ENCODE data around the gene DIO2.

The DIO2 gene

GRCh38 chr14:80211153-80212022, at the start of gene DIO2:
TSS of gene DIO2 (minus strand) at chr14:80211504. CDS start at chr14:80211472, 32 bp downstream.
- H3K4me1 Mint-ChIP-seq = no peaks in the 10 kb centered on the region
- no peak within 1 kb of the TSS for H3K4me3 Mint-ChIP-seq
- DNase-seq (ENCODE audit: low spot score in 2 of 2) (no peak), ATAC-seq (no peak)
- H3K27ac Mint-ChIP-seq = no peak within 1 kb of the TSS
- peaks cover 8% of the 10 kb centered on the region for H3K9me3 Mint-ChIP-seq
- H3K36me3 Mint-ChIP-seq = no peaks in the 10 kb centered on the region

DNA sequence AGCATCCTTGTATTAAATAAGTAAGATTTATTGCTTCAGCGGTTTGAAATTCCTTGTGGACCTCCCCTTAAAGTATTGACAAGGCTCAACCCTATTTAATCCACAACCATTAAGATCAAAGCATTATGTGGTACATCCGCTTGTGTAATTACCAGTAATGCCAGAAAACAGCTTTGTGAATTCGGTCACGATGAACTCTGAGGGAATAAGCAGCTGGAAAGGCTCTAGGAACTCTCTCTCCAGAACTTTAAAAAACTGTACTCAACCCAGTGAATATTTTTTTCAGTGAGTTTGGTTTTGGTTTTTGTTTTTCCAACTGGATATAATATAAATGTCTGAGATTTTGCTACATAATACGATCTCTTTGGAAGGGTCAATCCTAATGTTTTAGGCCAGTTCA, 49.3 kb upstream of the DIO2 start:
- H3K4me3 Mint-ChIP-seq = no peak overlapping the region
- no peaks in the 10 kb centered on the region for H3K36me3 Mint-ChIP-seq
- H3K9me3 Mint-ChIP-seq = peaks cover 3% of the 10 kb centered on the region
- DNase-seq (ENCODE audit: low spot score in 2 of 2) (no peak), ATAC-seq (no peak)
- H3K27ac Mint-ChIP-seq = no peak overlapping the region
- no peaks in the 10 kb centered on the region for H3K4me1 Mint-ChIP-seq

DNA sequence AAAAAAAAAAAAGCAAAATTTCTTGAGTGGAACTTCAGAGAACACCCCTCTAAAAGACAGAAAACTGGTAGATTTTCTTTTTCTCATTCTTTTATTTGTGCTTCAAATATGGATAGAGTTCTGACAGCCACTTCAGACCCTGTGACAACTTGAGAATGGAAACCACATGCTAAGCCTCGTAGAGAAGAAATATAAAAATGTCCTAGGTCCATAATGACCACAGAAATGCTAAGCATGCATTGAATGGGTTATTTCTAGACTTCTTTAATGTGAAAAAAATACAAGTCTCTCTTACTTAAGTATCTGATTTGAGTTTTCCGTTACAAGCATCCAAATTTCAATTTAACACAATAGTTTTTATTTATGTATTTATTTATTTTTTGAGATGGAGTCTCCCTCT, 28.3 kb upstream of the DIO2 start:
- H3K4me3 Mint-ChIP-seq = no peak overlapping the region
- H3K27ac Mint-ChIP-seq = no peak overlapping the region
- no peak for DNase-seq (ENCODE audit: low spot score in 2 of 2)
- ATAC-seq = no peak
- H3K4me1 Mint-ChIP-seq = no peaks in the 10 kb centered on the region
- H3K9me3 Mint-ChIP-seq = peaks cover 24% of the 10 kb centered on the region
- H3K36me3 Mint-ChIP-seq = no peaks in the 10 kb centered on the region

GRCh38 chr14:80237143-80237542, 25.8 kb upstream of the DIO2 start:
- H3K9me3 Mint-ChIP-seq = peaks cover 22% of the 10 kb centered on the region
- no peak overlapping the region for H3K27ac Mint-ChIP-seq
- H3K36me3 Mint-ChIP-seq = no peaks in the 10 kb centered on the region
- no peak overlapping the region for H3K4me3 Mint-ChIP-seq
- DNase-seq (ENCODE audit: low spot score in 2 of 2) = no peak
- no peak for ATAC-seq
- H3K4me1 Mint-ChIP-seq = no peaks in the 10 kb centered on the region

- Mint-ChIP-seq H3K9me3 (peaks cover 25% of the 10 kb centered on the region), H3K27ac (no peak overlapping the region), H3K36me3 (no peaks in the 10 kb centered on the region), H3K4me3 (no peak overlapping the region), H3K4me1 (no peaks in the 10 kb centered on the region)
- ATAC-seq (no peak), DNase-seq (ENCODE audit: low spot score in 2 of 2) (no peak)
Observed at GRCh38 chr14:80233470-80234089, 22.3 kb upstream of the DIO2 start.

GRCh38 chr14:80231702-80232101, 20.4 kb upstream of the DIO2 start:
- Mint-ChIP-seq H3K4me3 (no peak overlapping the region), H3K27ac (no peak overlapping the region), H3K36me3 (no peaks in the 10 kb centered on the region), H3K9me3 (peaks cover 22% of the 10 kb centered on the region), H3K4me1 (no peaks in the 10 kb centered on the region)
- ATAC-seq (no peak), DNase-seq (ENCODE audit: low spot score in 2 of 2) (no peak)

DNA sequence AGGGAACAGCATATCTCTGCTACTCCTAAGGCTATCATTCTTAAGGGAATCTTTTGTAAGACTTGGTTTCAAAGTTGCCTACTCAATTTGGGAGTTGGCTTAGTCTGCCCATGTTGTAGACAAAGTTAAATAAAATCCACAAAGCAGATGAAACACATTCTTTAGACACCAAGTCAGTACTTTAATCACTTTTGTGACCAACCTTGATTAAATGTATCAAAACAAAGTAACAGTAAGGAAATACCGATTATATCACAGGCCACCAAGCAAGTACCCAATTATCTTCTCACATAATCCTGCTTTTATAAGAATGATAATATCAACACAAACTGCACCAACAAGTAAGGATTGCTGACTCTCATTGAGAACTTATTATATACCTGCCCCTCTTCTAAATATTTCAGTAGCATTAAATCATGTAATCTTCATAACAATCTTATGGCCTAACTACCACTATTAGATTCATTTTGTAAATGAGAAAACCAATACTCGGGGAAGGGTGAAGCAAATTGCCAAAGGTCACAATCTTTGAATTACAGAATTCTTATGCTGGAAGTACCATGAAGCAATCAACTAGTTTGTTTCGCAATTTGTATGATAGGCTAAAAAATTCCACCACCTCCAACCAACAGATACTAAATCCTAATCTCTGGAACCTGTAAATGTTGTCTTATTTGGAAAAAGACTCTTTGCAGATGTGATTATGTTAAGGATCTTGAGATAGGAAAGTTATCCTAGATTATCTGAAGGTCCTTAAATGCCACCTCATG, 12.6 kb upstream of the DIO2 start:
- peaks cover 8% of the 10 kb centered on the region for H3K9me3 Mint-ChIP-seq
- no peak overlapping the region for H3K27ac Mint-ChIP-seq
- no peak for ATAC-seq
- no peak overlapping the region for H3K4me3 Mint-ChIP-seq
- DNase-seq (ENCODE audit: low spot score in 2 of 2) = no peak
- H3K4me1 Mint-ChIP-seq = no peaks in the 10 kb centered on the region
- H3K36me3 Mint-ChIP-seq = no peaks in the 10 kb centered on the region

DNA sequence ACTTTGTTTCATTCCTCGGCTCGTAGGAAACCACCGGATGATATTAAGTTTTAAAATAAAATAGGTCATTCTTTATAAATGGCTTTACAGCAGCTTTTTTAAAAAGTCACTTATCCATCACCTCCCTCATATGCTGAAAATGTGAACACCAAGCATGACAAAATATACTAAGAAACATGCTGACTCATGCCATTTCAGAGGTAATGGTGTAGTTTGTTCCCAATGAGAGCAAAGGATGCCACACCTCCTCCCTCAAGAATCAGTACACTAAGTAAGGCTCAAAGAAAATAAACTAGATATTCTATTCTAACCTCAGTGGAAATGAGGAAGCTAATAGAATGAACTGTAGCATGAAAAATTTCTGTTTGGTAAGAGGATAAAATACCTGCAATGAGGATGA, 5.5 kb upstream of the DIO2 start:
- no peak for DNase-seq (ENCODE audit: low spot score in 2 of 2)
- H3K4me1 Mint-ChIP-seq = no peaks in the 10 kb centered on the region
- no peaks in the 10 kb centered on the region for H3K36me3 Mint-ChIP-seq
- H3K4me3 Mint-ChIP-seq = no peak overlapping the region
- no peak overlapping the region for H3K27ac Mint-ChIP-seq
- ATAC-seq = no peak
- H3K9me3 Mint-ChIP-seq = no peaks in the 10 kb centered on the region

GRCh38 chr14:80215756-80216581, 4.7 kb upstream of the DIO2 start:
- H3K4me1 Mint-ChIP-seq = no peaks in the 10 kb centered on the region
- no peak for ATAC-seq
- H3K4me3 Mint-ChIP-seq = no peak overlapping the region
- no peaks in the 10 kb centered on the region for H3K9me3 Mint-ChIP-seq
- no peak for DNase-seq (ENCODE audit: low spot score in 2 of 2)
- H3K27ac Mint-ChIP-seq = no peak overlapping the region
- no peaks in the 10 kb centered on the region for H3K36me3 Mint-ChIP-seq

DNA sequence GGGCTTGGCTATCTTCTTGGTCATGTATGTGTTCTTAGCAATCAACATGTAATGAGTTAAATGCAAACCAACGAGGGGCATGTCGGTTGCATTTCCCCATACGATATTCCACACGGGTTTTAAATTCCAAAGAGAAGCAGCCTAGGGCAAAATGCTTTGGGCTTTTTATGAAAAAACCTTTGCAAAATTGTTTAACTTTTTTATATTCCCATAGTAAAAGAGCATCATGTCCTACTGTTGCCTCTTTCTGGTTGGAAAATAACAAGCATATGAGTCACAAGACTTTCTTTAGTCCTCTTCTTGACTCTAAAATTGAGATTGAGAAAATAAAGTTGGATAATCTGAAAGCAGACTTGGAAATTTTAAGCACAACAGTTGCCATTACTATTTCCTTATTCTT, 3.8 kb upstream of the DIO2 start:
- no peaks in the 10 kb centered on the region for H3K36me3 Mint-ChIP-seq
- ATAC-seq (no peak), DNase-seq (ENCODE audit: low spot score in 2 of 2) (no peak)
- H3K4me1 Mint-ChIP-seq = no peaks in the 10 kb centered on the region
- no peak overlapping the region for H3K27ac Mint-ChIP-seq
- peaks cover 4% of the 10 kb centered on the region for H3K9me3 Mint-ChIP-seq
- H3K4me3 Mint-ChIP-seq = no peak overlapping the region

- Mint-ChIP-seq H3K27ac (no peak overlapping the region), H3K36me3 (no peaks in the 10 kb centered on the region), H3K4me1 (no peaks in the 10 kb centered on the region), H3K9me3 (peaks cover 4% of the 10 kb centered on the region), H3K4me3 (no peak overlapping the region)
- peak; percentile 53 for ATAC-seq
- DNase-seq (ENCODE audit: low spot score in 2 of 2) = no peak
Observed at GRCh38 chr14:80213602-80214001, 2.3 kb upstream of the DIO2 start.

- no peak for DNase-seq (ENCODE audit: low spot score in 2 of 2)
- Mint-ChIP-seq H3K27ac (no peak overlapping the region), H3K9me3 (peaks cover 6% of the 10 kb centered on the region), H3K36me3 (no peaks in the 10 kb centered on the region), H3K4me1 (no peaks in the 10 kb centered on the region), H3K4me3 (no peak overlapping the region)
- no peak for ATAC-seq
Observed at GRCh38 chr14:80212023-80212397, 706 bp upstream of the DIO2 start.

GRCh38 chr14:80208461-80208860, 2.8 kb downstream of the DIO2 start:
- Mint-ChIP-seq H3K4me1 (no peaks in the 10 kb centered on the region), H3K36me3 (no peaks in the 10 kb centered on the region), H3K4me3 (no peak overlapping the region), H3K9me3 (peaks cover 8% of the 10 kb centered on the region), H3K27ac (no peak overlapping the region)
- ATAC-seq (peak; percentile 21), DNase-seq (ENCODE audit: low spot score in 2 of 2) (no peak)

GRCh38 chr14:80206351-80207080, 4.8 kb downstream of the DIO2 start:
- Mint-ChIP-seq H3K4me1 (no peaks in the 10 kb centered on the region), H3K9me3 (peaks cover 12% of the 10 kb centered on the region), H3K27ac (no peak overlapping the region), H3K4me3 (no peak overlapping the region), H3K36me3 (no peaks in the 10 kb centered on the region)
- DNase-seq (ENCODE audit: low spot score in 2 of 2) (no peak), ATAC-seq (no peak)
